Measurements from ENCODE around the gene NIPAL1.
"Not testable (repeated sequence)": the region's sequence is repeated elsewhere in the genome, so short reads cannot be mapped to it uniquely, and the experiment has no call there.

NIPAL1 gene

GRCh38 chr4:47972721-47973120 lies 43.9 kb upstream of the NIPAL1 start:
- Histone ChIP-seq H3K79me2 (ENCODE audit: insufficient read depth, low read length) (no peaks in the 10 kb centered on the region), H3K9me2 (replicated peaks; ENCODE audit: insufficient read depth, low read length) (no peaks in the 10 kb centered on the region), H3K9ac (ENCODE audit: low read length) (no peak overlapping the region), H3F3A (ENCODE audit: insufficient read depth) (no peaks in the 10 kb centered on the region), H4K20me1 (ENCODE audit: low read depth, low read length) (no peaks in the 10 kb centered on the region), H3K4me3 (ENCODE audit: insufficient read depth, low read length, poor library complexity, severe bottlenecking) (no peak overlapping the region), H3K27me3 (ENCODE audit: low read length) (no peaks in the 10 kb centered on the region), H3K27ac (ENCODE audit: low read depth, low read length) (no peak overlapping the region), H3K4me2 (ENCODE audit: low read depth, low read length, poor library complexity, severe bottlenecking) (no peak overlapping the region), H2AFZ (ENCODE audit: low read depth, low read length, severe bottlenecking) (no peak overlapping the region), H3K36me3 (ENCODE audit: low read length) (no peaks in the 10 kb centered on the region), H3K9me3 (ENCODE audit: insufficient read depth, low read length) (no peaks in the 10 kb centered on the region)
- no peak for TF ChIP-seq CTCF (IDR thresholded peaks at IDR 0.05; ENCODE audit: insufficient read depth, low read length, poor library complexity, severe bottlenecking)
- TF ChIP-seq EZH2phosphoT487 (conservative IDR thresholded peaks at IDR 0.05; ENCODE audit: low read length): no peak

DNA sequence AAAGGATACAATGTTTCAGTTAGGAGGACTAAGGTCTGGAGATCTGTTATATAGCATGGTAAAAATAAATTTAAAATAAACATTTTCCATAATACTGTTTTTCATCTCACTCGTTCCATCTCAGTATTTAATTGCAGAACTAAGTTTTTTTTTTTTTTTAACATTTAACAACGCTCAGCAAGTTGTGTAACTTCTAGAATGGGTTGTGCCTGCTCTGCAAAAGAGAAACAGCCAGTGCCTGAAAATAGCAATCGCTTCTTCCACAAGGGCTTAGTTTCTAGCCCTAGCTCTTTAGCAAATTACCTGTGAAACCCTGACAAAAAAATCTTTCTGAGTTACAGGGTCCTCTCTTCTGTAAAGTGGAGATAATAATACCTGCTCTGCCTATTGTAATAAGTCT lies 42.0 kb upstream of the NIPAL1 start:
- H4K20me1 ChIP-seq (ENCODE audit: low read depth, low read length): no peaks in the 10 kb centered on the region
- no peak overlapping the region for H3K4me2 ChIP-seq (ENCODE audit: low read depth, low read length, poor library complexity, severe bottlenecking)
- H3K4me3 ChIP-seq (ENCODE audit: insufficient read depth, low read length, poor library complexity, severe bottlenecking): no peak overlapping the region
- no peaks in the 10 kb centered on the region for H3K36me3 ChIP-seq (ENCODE audit: low read length)
- no peaks in the 10 kb centered on the region for H3K9me3 ChIP-seq (ENCODE audit: insufficient read depth, low read length)
- TF ChIP-seq EZH2phosphoT487 (conservative IDR thresholded peaks at IDR 0.05; ENCODE audit: low read length) (no peak), CTCF (IDR thresholded peaks at IDR 0.05; ENCODE audit: insufficient read depth, low read length, poor library complexity, severe bottlenecking) (no peak)
- no peak overlapping the region for H3K9ac ChIP-seq (ENCODE audit: low read length)
- H3K9me2 ChIP-seq (replicated peaks; ENCODE audit: insufficient read depth, low read length): no peaks in the 10 kb centered on the region
- H3K79me2 ChIP-seq (ENCODE audit: insufficient read depth, low read length): no peaks in the 10 kb centered on the region
- no peak overlapping the region for H3K27ac ChIP-seq (ENCODE audit: low read depth, low read length)
- no peaks in the 10 kb centered on the region for H3K27me3 ChIP-seq (ENCODE audit: low read length)
- H2AFZ ChIP-seq (ENCODE audit: low read depth, low read length, severe bottlenecking): no peak overlapping the region
- H3F3A ChIP-seq (ENCODE audit: insufficient read depth): no peaks in the 10 kb centered on the region

GRCh38 chr4:47990145-47990544 lies 26.4 kb upstream of the NIPAL1 start:
- Histone ChIP-seq H3K9me3 (ENCODE audit: insufficient read depth, low read length) (no peaks in the 10 kb centered on the region), H3K4me3 (ENCODE audit: insufficient read depth, low read length, poor library complexity, severe bottlenecking) (no peak overlapping the region), H2AFZ (ENCODE audit: low read depth, low read length, severe bottlenecking) (no peak overlapping the region), H4K20me1 (ENCODE audit: low read depth, low read length) (no peaks in the 10 kb centered on the region), H3K36me3 (ENCODE audit: low read length) (no peaks in the 10 kb centered on the region), H3K4me2 (ENCODE audit: low read depth, low read length, poor library complexity, severe bottlenecking) (no peak overlapping the region), H3K27me3 (ENCODE audit: low read length) (no peaks in the 10 kb centered on the region), H3K9me2 (replicated peaks; ENCODE audit: insufficient read depth, low read length) (no peaks in the 10 kb centered on the region), H3K9ac (ENCODE audit: low read length) (no peak overlapping the region), H3F3A (ENCODE audit: insufficient read depth) (no peaks in the 10 kb centered on the region), H3K79me2 (ENCODE audit: insufficient read depth, low read length) (no peaks in the 10 kb centered on the region), H3K27ac (ENCODE audit: low read depth, low read length) (no peak overlapping the region)
- TF ChIP-seq EZH2phosphoT487 (conservative IDR thresholded peaks at IDR 0.05; ENCODE audit: low read length) (no peak), CTCF (IDR thresholded peaks at IDR 0.05; ENCODE audit: insufficient read depth, low read length, poor library complexity, severe bottlenecking) (no peak)

GRCh38 chr4:47992475-47992874 lies 24.1 kb upstream of the NIPAL1 start:
- H2AFZ ChIP-seq (ENCODE audit: low read depth, low read length, severe bottlenecking); H3K4me2 ChIP-seq (ENCODE audit: low read depth, low read length, poor library complexity, severe bottlenecking); H3K4me3 ChIP-seq (ENCODE audit: insufficient read depth, low read length, poor library complexity, severe bottlenecking); H4K20me1 ChIP-seq (ENCODE audit: low read depth, low read length); H3K36me3 ChIP-seq (ENCODE audit: low read length); H3F3A ChIP-seq (ENCODE audit: insufficient read depth); H3K27me3 ChIP-seq (ENCODE audit: low read length); H3K9me3 ChIP-seq (ENCODE audit: insufficient read depth, low read length); H3K9me2 ChIP-seq (replicated peaks; ENCODE audit: insufficient read depth, low read length); H3K27ac ChIP-seq (ENCODE audit: low read depth, low read length); H3K79me2 ChIP-seq (ENCODE audit: insufficient read depth, low read length); H3K9ac ChIP-seq (ENCODE audit: low read length): not testable (repeated sequence)
